Suprapubic skin (tissue), 3 donors: ENCODE results near the gene LMAN1L.
A peak's percentile ranks its signal among the peaks of the same experiment; 100 is the strongest.

Source experiments
- CTCF ChIP-seq, 2 donors: fragments of 200-600 bp in 1 of 2; fragments of 450-650 bp in 1 of 2; sonication (generic) in 1 of 2; IDR thresholded peaks; one replicate each; pipeline ENCODE4 v1.5.1; 2016 to 2019; ENCODE audit warnings: antibody characterized with exemption in 2 of 2, mild to moderate bottlenecking in 1 of 2, moderate library complexity in 1 of 2
- POLR2AphosphoS5 ChIP-seq, 3 donors: sonication (generic); formaldehyde crosslinking; IDR thresholded peaks; one replicate each; pipeline ENCODE4 v1.6.1; 2017; ENCODE audit warnings: antibody characterized with exemption in 3 of 3

- TF ChIP-seq POLR2AphosphoS5 (IDR thresholded peaks at IDR 0.05), result no peak
- TF ChIP-seq CTCF (IDR thresholded peaks at IDR 0.05), result peak; percentile 8 to 68
These were observed 31.0 kb upstream of the LMAN1L start, which contains the start of gene CSK for GRCh38 chr15:74781431-74782258.
